ENCODE data around the gene INTS2.
"Not testable (repeated sequence)": the region's sequence is repeated elsewhere in the genome, so short reads cannot be mapped to it uniquely, and the experiment has no call there.

Gene INTS2

DNA sequence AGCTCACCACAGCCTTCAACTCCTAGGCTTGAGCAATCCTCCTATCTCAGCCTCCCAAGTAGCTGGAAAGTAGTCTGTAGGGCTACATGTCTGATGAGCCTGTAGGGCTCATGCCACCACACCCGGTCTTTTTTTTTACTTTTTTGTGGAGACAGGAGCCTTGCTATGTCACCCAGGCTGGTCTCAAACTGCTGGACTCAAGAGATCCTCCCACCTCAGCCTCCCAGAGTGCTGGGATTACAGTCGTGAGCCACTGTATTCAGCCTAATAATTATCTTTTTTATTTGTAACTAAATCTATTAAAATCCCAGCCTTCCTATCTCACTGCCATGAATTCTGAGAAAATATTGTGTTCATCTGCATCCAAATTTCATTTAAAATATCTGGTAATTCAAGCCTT is 79.5 kb downstream of the INTS2 start:
- DNase-seq = no peak

DNA sequence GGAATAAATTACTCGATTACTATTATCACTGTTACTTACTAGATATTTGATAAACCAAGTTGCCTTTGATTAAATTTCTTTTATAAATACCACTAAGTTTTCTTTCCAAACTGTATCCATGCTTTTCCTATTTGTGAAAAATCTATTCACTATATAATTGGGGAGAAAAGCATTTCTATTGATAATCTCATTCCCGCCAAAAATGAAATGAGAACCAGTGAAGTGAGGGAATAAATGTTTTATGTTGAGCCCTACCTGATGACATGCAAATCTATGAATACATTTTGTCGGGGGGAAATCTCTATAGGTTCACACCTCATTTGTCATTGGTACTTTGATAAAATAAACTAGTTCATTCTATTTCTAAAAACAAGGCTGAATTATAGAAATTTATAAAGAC is 80.1 kb downstream of the INTS2 start:
- DNase-seq = no peak

DNA sequence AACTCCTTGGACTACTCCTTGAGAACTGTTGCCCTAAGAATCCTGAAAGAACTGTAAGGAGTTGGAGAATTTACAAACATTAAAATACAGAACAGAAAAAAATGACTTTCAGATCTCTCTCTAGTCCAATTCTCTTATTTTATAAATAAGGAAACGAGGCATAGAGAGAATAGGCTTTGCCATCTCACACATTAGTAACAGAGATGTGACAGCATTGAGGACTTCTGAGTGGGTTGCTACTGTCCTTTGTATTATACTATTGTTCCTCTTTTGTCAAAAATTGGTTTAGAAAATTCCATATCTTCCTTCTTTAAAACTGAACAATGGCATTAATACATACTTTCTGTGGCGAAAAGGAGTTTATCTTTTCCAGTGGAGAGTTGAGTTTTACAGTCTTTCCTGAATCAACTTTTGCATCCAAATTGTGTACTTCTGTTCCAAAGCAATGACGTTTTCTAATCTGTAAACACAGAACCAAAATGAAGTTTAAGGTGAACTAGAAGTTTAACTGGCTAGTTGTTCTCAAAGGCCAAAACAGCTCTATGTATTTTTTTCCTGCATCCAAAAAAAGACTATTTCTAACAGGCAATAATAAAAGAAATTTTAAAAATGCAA is 80.9 kb downstream of the INTS2 start:
- DNase-seq = no peak

DNA sequence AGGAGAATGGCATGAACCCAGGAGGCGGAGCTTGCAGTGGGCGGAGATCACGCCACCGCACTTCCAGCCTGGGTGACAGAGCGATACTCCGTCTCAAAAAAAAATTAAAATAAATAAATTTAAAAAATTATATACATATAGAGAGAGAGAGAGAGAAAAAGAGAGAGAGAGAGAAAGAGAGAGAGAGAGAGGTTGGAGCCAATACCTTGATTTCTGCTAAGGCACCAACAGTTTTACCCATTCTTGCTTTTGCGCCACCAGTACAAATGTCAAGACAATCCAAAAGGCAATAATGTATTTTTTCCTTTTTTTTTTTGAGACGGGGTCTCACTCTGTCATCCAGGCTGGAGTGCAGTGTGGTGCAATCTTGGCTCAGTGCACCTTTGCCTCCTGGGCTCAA is 81.7 kb downstream of the INTS2 start:
- DNase-seq = no peak

DNA sequence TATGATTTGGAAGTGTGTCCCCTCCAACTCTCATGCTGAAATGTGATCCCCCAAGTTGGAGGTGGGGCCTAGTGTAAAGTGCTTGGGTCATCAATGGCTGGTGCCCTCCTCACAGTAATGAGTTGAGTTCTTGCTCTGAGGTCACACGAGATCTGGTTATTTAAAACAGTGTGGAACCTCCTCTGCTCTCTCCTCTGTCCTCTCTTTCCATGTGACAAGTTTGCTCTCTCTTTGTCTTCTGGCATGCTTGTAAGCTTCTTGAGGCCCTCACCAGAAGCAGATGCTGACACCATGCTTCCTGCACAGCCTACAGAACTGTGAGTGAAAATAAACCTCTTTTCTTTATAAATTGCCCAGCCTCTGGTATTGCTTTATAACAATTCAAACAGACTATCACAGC is 84.3 kb downstream of the INTS2 start:
- no peak for DNase-seq

DNA sequence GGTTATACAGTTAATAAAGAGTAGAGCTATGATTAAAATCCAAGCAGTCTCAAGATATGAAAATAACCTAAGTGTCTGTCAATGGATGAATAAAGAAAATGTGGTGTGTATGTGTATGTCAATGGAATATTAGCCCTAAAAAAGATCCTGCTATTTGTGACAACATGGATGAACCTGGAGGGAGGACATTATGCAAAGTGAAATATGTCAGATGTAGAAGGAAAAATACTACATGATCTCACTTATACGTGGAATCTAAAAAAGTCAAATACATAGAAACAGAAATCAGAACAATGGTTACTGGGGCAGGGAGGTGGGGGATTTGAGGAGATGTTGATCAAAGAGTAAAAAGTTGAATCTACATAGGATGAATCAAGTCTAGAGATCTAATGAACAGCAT is 84.9 kb downstream of the INTS2 start:
- no peak for DNase-seq

DNA sequence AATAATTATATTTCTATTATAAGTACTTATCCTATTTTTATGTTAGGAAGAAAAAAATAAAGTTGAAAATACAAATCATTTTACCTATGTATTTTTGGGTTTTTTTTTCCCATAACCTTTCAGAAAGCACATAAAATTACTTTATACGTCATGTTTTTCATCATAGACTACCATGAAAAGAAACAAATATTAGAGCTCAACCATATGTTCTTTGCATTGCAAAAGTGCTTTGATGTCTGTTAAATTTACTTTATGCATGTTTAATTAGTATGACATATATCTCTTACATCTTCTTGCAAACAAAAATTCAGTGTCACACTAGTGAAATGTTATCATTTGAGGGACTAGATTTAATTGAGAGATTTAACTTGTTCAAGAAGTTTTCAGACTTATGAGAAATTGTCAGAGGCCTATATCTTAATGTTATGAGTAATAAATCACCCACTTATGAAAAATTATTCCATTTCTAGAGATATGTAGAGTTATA is 88.4 kb downstream of the INTS2 start:
- no peak for DNase-seq

DNA sequence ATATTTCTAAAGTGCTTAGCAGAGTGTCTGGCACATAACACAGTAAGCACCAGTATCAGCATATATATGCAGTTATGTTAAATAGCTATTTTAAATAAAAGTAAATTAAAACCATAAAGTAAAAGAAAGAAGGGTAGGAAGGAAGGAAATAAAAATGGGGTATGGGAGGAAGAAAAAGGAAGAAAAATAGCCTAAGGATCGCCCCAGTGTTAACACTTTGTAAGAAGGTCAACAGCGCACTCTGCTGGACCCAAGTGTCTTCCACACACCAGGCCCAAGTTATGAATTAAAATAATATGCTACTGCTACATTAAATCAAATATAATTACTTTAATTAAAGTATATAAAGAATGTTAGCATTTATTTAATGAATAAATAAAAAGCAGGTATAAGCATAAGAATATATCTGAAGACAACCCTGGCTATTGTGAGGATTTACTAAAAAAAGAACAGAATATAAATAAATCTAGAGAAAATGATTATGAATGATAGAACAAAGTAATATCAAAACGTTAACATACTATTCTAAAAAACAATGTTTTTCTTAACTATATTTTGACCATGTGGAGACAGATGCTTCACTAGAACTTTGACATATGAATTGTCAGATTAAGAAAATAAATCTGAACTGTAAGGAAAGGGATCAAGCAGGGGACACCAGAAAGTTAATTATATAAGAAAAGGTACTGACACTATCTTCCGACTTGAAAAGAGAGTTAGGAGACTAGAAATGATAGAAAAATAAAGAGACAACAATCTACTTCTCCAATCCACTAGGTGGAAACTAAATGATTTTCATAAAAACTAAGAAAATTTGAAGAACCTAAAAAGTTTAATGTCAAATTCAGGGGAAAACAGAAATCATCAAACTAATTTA is 90.4 kb downstream of the INTS2 start:
- DNase-seq = peak in 15 of 56 donors; percentile 1 to 63 (median 14)

DNA sequence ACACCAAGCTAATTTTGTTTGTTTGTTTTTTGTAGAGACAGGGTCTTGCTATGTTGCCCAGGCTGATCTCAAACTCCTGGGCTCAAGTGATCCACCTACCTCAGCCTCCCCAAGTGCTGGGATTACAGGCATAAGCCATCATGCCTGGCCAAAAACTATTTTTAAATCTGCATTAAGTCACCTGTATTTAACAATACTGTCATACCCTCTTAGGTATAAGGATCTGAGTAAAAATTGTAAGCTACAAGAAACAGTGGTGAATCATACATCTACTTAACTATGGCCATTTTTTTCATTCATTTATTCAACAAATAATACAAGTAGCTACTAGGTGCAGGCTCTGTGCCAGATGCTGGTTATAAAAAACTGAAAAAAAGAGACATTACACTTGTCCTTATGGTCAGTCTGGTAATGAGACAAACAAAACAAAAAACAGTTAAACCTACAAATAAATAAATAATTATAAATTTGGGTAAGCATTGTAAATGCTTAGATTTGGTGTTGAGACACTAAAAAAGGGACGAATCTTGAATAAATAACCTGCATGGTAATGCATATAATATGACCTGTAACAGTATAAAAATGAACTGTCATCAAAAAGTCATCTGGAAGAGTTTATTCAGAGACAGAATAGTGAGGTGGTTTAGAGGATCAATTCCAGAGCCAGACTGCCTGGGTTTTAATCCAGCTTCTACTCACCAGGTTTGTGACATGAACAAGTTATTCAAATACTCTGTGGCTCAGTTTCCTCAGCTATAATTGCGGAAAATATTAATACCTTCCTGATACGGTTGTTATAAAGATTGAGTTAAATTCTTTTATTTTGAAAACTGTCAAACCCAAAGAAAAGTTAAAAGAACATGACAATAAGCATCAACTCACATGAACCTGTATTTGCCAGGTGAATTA is 91.3 kb downstream of the INTS2 start:
- no peak for DNase-seq

DNA sequence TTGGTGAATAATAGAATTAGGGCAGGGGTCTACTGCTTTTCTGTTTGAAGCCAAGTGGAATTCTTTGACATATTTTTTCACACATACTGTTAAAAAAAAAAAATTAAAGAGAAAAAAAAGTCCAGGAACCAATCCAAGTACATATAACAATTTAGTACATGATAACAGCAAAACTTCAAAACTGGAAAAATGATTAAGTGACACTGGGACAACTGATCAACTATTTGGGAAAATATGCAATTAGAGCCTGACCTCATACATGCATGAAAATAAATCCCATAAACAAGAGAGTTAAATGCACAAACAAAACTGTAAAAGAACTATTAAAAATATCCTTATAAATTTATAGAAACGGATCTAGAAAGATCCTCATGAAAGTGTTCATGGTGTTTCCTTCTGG is 92.2 kb downstream of the INTS2 start:
- no peak for DNase-seq

DNA sequence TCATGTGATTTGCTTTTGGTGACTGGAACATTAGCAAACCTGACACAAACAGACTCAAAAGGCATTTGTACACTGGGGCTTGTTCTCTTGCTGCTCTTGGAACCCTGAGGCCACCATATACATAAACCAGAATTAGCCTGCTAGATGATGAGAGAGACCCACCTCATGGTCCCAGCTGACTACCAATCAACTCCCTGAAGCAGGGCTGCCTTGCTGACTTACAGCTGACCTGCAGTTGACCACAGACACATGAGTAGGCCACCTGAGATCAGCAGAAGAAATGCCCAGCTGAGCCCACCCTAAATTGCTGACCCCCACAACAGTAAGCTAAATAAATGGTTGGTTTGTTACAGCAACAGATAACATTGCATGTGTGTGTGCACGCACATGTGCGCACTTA is 93.2 kb downstream of the INTS2 start:
- DNase-seq = no peak

DNA sequence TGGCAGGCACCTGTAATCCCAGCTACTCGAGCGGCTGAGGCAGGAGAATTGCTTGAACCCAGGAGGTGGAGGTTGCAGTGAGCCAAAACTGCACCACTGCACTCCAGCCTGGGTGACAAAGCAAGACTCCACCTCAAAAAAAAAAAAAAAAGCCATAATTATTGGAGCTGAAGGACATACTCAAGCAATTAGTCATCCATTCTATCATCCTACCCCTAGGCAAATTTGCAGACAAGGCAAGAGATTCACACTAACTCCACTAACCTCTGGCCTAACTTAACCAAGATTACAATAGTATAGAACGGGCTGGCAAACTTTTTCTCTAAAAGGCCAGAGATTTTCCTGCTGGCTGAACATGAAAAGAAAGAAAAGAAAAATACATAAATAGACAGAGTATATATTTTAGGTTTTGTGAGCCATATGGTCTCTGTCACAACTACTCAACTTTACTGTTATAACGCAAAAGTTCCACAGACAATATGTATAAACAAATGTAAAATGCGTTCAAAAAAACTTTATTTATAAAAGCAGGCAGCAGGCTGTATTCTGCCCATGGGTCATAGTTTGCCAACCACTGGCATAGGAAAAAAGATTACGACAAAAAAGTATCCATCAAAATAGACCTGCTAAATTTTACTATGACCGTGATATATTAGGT is 94.1 kb downstream of the INTS2 start:
- no peak for DNase-seq

DNA sequence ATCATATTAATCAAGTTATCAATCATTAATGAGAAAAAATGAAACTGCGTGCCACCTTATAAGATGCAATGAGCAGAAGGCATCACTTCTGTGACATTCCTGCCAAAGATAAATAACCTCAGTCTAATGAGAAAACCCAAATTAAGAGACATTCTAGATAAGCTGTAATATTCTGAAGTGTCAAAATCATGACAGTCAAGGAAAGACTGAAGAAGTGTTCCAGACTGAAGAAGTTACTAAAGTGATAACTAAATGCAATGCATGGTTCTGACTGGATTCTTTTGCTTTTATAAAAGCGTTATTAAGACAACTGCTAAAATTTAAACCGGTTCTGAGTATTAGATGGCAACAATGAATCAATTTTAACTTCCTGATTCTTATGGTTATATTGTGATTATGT is 95.3 kb downstream of the INTS2 start:
- no peak for DNase-seq

DNA sequence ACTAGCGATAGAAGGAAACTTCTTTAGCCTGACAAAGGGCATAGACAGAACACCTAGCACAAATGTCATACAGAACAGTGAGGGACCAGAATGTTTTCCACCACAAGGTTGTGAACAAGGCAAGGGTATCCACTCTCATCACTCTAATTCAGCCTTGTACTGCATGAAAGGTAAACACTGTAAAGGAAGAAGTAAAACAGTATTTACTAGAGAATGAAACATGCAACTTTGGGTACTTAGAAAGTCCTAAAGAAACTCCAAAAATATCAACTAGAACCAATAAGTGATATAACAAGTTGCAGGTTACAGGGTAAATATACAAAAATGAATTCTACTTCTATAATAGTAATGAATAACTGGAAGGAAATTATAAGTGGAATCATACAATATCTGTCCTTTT is 96.7 kb downstream of the INTS2 start:
- DNase-seq = no peak

DNA sequence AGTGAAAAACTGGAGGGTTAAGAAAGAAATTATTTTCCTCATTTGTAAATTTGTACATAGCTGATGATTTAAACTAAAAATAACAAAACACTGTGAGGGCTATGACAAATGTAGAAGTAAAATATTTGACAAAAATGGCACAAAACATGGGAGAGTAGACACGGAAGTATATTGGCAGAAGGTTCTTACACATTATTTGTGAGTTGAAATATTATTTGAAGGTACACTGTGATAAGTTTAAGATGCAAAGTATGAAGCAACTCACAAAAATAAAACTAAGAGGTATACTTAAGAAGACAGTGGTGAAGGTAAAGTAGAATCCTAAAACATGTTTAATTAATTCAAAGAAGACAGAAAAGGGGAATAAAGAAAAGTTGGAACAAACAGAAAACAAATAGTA is 99.1 kb downstream of the INTS2 start:
- no peak for DNase-seq

DNA sequence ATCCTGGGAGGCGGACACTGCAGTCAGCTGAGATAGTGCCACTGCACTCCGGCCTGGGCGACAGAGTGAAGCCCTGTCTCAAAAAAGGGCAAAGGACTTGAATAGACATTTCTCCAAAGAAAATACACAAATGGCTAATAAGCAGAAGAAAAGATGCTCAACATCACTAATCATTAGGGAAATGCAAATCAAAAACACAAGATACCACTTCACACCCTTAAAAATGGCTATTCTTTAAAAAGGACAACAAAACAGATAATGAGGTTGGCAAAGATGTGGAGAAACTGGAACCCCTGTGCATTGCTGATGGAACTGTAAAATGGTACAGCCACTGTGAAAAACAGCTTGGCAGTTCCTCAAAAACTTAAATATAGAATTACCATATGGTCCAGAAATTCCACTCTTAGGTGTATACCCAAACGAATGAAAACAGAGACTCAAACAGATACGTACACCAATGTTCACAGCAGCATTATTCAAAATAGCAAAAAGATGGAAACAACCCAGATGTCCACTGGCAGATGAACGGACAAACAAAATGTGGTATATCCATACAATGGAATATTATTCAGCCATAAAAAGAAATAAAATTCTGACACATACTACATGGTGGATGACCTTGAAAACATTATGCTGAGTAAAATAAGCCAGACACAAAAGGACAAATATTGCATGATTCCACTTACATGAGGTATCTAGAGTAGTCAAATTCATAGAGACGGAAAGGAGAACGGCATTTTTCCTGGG is 100.0 kb downstream of the INTS2 start:
- no peak for DNase-seq

DNA sequence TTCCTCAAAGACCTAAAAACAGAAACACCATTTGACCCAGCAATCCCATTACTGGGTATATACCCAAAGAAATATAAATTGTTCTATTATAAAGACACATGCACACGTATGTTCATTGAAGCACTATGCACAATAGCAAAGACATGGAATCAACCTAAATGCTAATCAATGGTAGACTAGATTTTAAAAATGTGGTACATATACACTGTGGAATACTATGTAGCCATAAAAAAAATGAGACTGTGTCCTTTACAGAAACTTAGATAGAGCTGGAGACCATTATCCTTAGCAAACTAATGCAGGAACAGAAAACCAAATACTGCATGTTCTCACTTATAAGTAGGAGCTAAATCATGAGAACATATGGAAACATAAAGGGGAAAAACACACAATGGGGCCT is 100.9 kb downstream of the INTS2 start:
- DNase-seq = not testable (repeated sequence)

DNA sequence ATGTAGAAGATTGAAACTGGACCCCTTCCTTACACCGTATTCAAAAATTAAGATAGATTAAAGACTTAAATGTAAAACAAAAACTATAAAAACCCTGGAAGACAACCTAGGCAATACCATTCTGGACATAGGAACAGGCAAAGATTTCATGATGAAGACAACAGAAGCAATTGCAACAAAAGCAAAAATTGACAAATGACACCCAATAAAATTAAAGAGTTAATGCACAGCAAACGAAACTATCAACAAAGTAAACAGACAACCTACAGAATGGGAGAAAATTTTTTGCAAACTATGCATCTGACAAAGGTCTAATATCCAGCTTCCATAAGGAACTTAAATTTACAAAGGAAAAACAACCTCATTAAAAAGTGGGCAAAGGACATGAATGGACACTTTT is 101.6 kb downstream of the INTS2 start:
- DNase-seq = not testable (repeated sequence)

DNA sequence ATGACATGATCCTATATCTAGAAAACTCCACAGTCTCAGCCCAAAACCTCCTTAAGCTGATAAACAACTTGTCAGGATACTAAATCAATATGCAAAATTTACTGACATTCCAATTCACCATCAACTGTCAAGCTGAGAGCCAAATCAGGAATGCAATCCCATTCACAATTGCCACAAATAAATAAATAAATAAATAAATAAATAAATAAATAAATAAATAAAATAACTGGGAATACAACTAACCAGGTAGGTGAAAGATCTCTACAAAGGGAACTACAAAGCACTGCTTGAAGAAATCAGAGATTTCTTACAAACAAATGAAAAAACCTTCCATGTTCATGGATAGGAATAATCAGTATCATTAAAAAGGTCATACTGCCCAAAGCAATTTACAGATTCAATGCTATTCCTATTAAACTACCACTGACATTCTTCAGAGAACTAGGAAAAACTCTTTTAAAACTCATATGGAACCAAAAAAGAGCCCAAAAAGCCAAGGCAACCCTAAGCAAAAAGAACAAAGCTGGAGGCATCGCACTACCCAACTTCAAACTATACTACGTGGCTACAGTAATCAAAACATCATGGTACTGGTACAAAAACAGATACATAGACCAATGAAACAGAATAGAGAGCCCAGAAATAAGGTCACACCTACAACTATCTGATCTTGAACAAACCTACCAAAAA is 102.2 kb downstream of the INTS2 start:
- no peak for DNase-seq
